A673 (cell line): Measurements from ENCODE around the gene SEMA4G. TPM values are rescaled to one million over a fixed set of nuclear protein-coding genes. Genes with fewer than 3 reads are reported as not detected.
"Not testable (repeated sequence)": the region's sequence is repeated elsewhere in the genome, so short reads cannot be mapped to it uniquely, and the experiment has no call there.

Source experiments
- BruUV-seq: library from RNA; stranded (reverse); fragments of 400-500 nt; replicated peaks from 2 replicates; lab custom pipeline; 2021; lab: Mats Ljungman, UMichigan
- CTCF ChIA-PET: fragments of 300-600 bp; sonication (Branson Sonifier 250); formaldehyde crosslinking; loops from one replicate; lab custom pipeline; 2022; ENCODE audit warnings: antibody characterized with exemption; lab: Charles Lee
- POLR2A ChIA-PET: fragments of 300-600 bp; sonication (Branson Sonifier 250); formaldehyde crosslinking; loops from one replicate; lab custom pipeline; 2022; ENCODE audit warnings: antibody characterized with exemption; ENCODE audit not compliant: low non-redundant PET; lab: Charles Lee
- DNase-seq: peaks from one replicate; pipeline ENCODE4 v3.0.0-alpha.2; 2015; ENCODE audit warnings: low spot score
- H3K27ac ChIP-seq: fragments of 200-600 bp; sonication (generic); 2 replicates; pipeline ENCODE4 v1.5.1; 2016; ENCODE audit warnings: mixed run types, low read depth, mild to moderate bottlenecking, mixed read lengths, antibody characterized with exemption, low read length; ENCODE audit not compliant: poor library complexity, severe bottlenecking
- H3K27me3 ChIP-seq: fragments of 200-600 bp; sonication (generic); replicated peaks from 2 replicates; pipeline ENCODE4 v1.6.1; 2017; ENCODE audit warnings: mixed run types, low read depth, mild to moderate bottlenecking, mixed read lengths, antibody characterized with exemption, low read length; ENCODE audit not compliant: insufficient read depth, poor library complexity
- H3K36me3 ChIP-seq: fragments of 200-600 bp; sonication (generic); 2 replicates; pipeline ENCODE4 v1.6.1; 2016; ENCODE audit warnings: mixed run types, mild to moderate bottlenecking, mixed read lengths, antibody characterized with exemption, low read length; ENCODE audit not compliant: insufficient read depth, poor library complexity, severe bottlenecking
- H3K4me1 ChIP-seq: fragments of 200-600 bp; sonication (generic); 2 replicates; pipeline ENCODE4 v1.6.1; 2017; ENCODE audit warnings: mixed run types, mild to moderate bottlenecking, mixed read lengths, antibody characterized with exemption, low read length; ENCODE audit not compliant: insufficient read depth, poor library complexity, severe bottlenecking
- H3K4me3 ChIP-seq: fragments of 200-600 bp; sonication (generic); 2 replicates; pipeline ENCODE4 v1.5.1; 2016; ENCODE audit warnings: low read depth, mixed run types, mild to moderate bottlenecking, mixed read lengths, low read length; ENCODE audit not compliant: poor library complexity, severe bottlenecking
- H3K9me3 ChIP-seq: fragments of 200-600 bp; sonication (generic); 2 replicates; pipeline ENCODE4 v1.6.1; 2016; ENCODE audit warnings: mixed run types, low read depth, mild to moderate bottlenecking, mixed read lengths, antibody characterized with exemption, low read length; ENCODE audit not compliant: poor library complexity, severe bottlenecking
- CTCF ChIP-seq: fragments of 300-800, 200-600 bp; sonication (generic); conservative IDR thresholded peaks from 2 replicates; pipeline ENCODE4 v1.5.1; 2017; ENCODE audit warnings: low read depth, mild to moderate bottlenecking, antibody characterized with exemption, low read length, moderate library complexity, mixed read lengths
- EZH2 ChIP-seq: fragments of 200-600 bp; sonication (generic); IDR thresholded peaks from 2 replicates; pipeline ENCODE4 v1.6.1; 2017; ENCODE audit warnings: borderline replicate concordance, low read depth, mild to moderate bottlenecking, mixed read lengths, antibody characterized with exemption, low read length; ENCODE audit not compliant: poor library complexity, severe bottlenecking
- intact Hi-C: fragments of 100-400 bp; cut with micrococcal nuclease; formaldehyde crosslinking; loops from one replicate; pipeline ENCODE4 v1.10.0; 2022; ENCODE audit not compliant: unreplicated experiment
- total RNA-seq: library from RNA; stranded (reverse); gene quantifications from 2 replicates; pipeline ENCODE4 v1.2.3, GENCODE V29; 2021

Gene SEMA4G
- total RNA-seq, 1 experiment from 2014 or later = 6.1 TPM

- Histone ChIP-seq H3K36me3 (no peaks in the 10 kb centered on the region), H3K27ac (no peak overlapping the region), H3K4me3 (no peak overlapping the region), H3K4me1 (peaks cover 5% of the 10 kb centered on the region), H3K27me3 (no peaks in the 10 kb centered on the region), H3K9me3 (no peaks in the 10 kb centered on the region)
- no peak for DNase-seq
- intact Hi-C loops = no loop called here
- TF ChIP-seq CTCF (no peak), EZH2 (no peak)
- BruUV-seq = no TSS peak
- ChIA-PET POLR2A (no interaction called here), CTCF (interaction anchor here (0.6 kb wide), 1 partner anchor 14 kb away, joined by 3 read pairs; no protein-coding TSS in a partner anchor)
Observed at GRCh38 chr10:100970914-100971811, 1.9 kb downstream of the SEMA4G start.

- TF ChIP-seq CTCF (no peak), EZH2 (no peak)
- DNase-seq = no peak
- BruUV-seq = no TSS peak
- POLR2A ChIA-PET = no interaction called here
- Histone ChIP-seq H3K9me3 (no peaks in the 10 kb centered on the region), H3K27ac (no peak overlapping the region), H3K27me3 (no peaks in the 10 kb centered on the region), H3K36me3 (no peaks in the 10 kb centered on the region), H3K4me3 (no peak overlapping the region), H3K4me1 (peaks cover 5% of the 10 kb centered on the region)
- CTCF ChIA-PET = interaction anchor here (0.5 to 0.6 kb wide), 2 partner anchors 15 to 38 kb away, joined by 3 read pairs; no protein-coding TSS in a partner anchor
- intact Hi-C loops = no loop called here
Observed at GRCh38 chr10:100972115-100972903, 3.0 kb downstream of the SEMA4G start.

- Histone ChIP-seq H3K4me3 (no peak overlapping the region), H3K27ac (no peak overlapping the region), H3K27me3 (no peaks in the 10 kb centered on the region), H3K4me1 (peaks cover 5% of the 10 kb centered on the region), H3K9me3 (no peaks in the 10 kb centered on the region), H3K36me3 (no peaks in the 10 kb centered on the region)
- intact Hi-C loops = no loop called here
- no peak for TF ChIP-seq EZH2
- TF ChIP-seq CTCF = no peak
- DNase-seq = no peak
- ChIA-PET CTCF (interaction anchor here (0.5 kb wide), 1 partner anchor 39 kb away, joined by 3 read pairs; no protein-coding TSS in a partner anchor), POLR2A (no interaction called here)
- no TSS peak for BruUV-seq
Observed at GRCh38 chr10:100972904-100973535, 3.7 kb downstream of the SEMA4G start.

- H3K27ac ChIP-seq, DNase-seq, H3K36me3 ChIP-seq, H3K4me3 ChIP-seq, CTCF ChIA-PET, BruUV-seq, intact Hi-C loops, H3K27me3 ChIP-seq, H3K9me3 ChIP-seq, POLR2A ChIA-PET, H3K4me1 ChIP-seq: not testable (repeated sequence)
Observed at GRCh38 chr10:100975397-100975796, 6.1 kb downstream of the SEMA4G start.
